ENCODE data around the gene GIT2. TPM values are rescaled to one million over a fixed set of nuclear protein-coding genes. Genes with fewer than 3 reads are reported as not detected.

GIT2 gene
- total RNA-seq, 1 donor from 2014 or later, result 43.0 TPM

GRCh38 chr12:109962398-109962797 is 33.8 kb downstream of the GIT2 start:
- DNase-seq (ENCODE audit: extremely low spot score in 2 of 2), result no peak

GRCh38 chr12:109961612-109962011 is 34.6 kb downstream of the GIT2 start:
- H3K36me3 ChIP-seq, result peaks cover 0 to 59% of the 10 kb centered on the region in 2 donors
- H3K9me3 ChIP-seq, result no peaks in the 10 kb centered on the region
- no peak for DNase-seq (ENCODE audit: extremely low spot score in 2 of 2)
- TF ChIP-seq POLR2A (IDR thresholded peaks at IDR 0.05) (no peak), CTCF (IDR thresholded peaks at IDR 0.05) (no peak), POLR2AphosphoS5 (IDR thresholded peaks at IDR 0.05; ENCODE audit: insufficient read depth in 1 of 2, low read depth in 1 of 2) (no peak)
- no peaks in the 10 kb centered on the region for H3K27me3 ChIP-seq
- intact Hi-C loops (cut with DNase I), result no loop called here
- no peak overlapping the region for H3K27ac ChIP-seq
- H3K4me3 ChIP-seq, result no peak overlapping the region
- H3K4me1 ChIP-seq, result no peaks in the 10 kb centered on the region

More at GRCh38 chr12:109962398-109962797, 33.8 kb downstream of the GIT2 start:
- TF ChIP-seq POLR2A (IDR thresholded peaks at IDR 0.05) (no peak), CTCF (IDR thresholded peaks at IDR 0.05) (no peak), POLR2AphosphoS5 (IDR thresholded peaks at IDR 0.05; ENCODE audit: insufficient read depth in 1 of 2, low read depth in 1 of 2) (no peak)
- Histone ChIP-seq H3K27me3 (no peaks in the 10 kb centered on the region), H3K36me3 (peaks cover 0 to 59% of the 10 kb centered on the region in 2 donors), H3K4me3 (no peak overlapping the region), H3K27ac (no peak overlapping the region), H3K4me1 (no peaks in the 10 kb centered on the region), H3K9me3 (no peaks in the 10 kb centered on the region)
- intact Hi-C loops (cut with DNase I), result no loop called here

- Histone ChIP-seq H3K36me3 (peaks cover 0 to 59% of the 10 kb centered on the region in 2 donors), H3K27me3 (no peaks in the 10 kb centered on the region), H3K27ac (no peak overlapping the region), H3K4me1 (no peaks in the 10 kb centered on the region), H3K4me3 (no peak overlapping the region), H3K9me3 (no peaks in the 10 kb centered on the region)
- TF ChIP-seq CTCF (IDR thresholded peaks at IDR 0.05) (no peak), POLR2A (IDR thresholded peaks at IDR 0.05) (no peak), POLR2AphosphoS5 (IDR thresholded peaks at IDR 0.05; ENCODE audit: insufficient read depth in 1 of 2, low read depth in 1 of 2) (no peak)
- DNase-seq (ENCODE audit: extremely low spot score in 2 of 2), result no peak
- intact Hi-C loops (cut with DNase I), result no loop called here
These were observed 35.0 kb downstream of the GIT2 start for GRCh38 chr12:109961201-109961600.

GRCh38 chr12:109959411-109960093 is 36.6 kb downstream of the GIT2 start:
- Histone ChIP-seq H3K9me3 (no peaks in the 10 kb centered on the region), H3K36me3 (peaks cover 0 to 52% of the 10 kb centered on the region in 2 donors), H3K4me3 (no peak overlapping the region), H3K27me3 (no peaks in the 10 kb centered on the region), H3K4me1 (no peaks in the 10 kb centered on the region), H3K27ac (no peak overlapping the region)
- TF ChIP-seq CTCF (IDR thresholded peaks at IDR 0.05), result no peak
- TF ChIP-seq POLR2A (IDR thresholded peaks at IDR 0.05), result no peak
- no peak for TF ChIP-seq POLR2AphosphoS5 (IDR thresholded peaks at IDR 0.05; ENCODE audit: insufficient read depth in 1 of 2, low read depth in 1 of 2)
- DNase-seq (ENCODE audit: extremely low spot score in 2 of 2), result no peak
- intact Hi-C loops (cut with DNase I), result no loop called here

GRCh38 chr12:109958374-109958773 is 37.8 kb downstream of the GIT2 start:
- H3K36me3 ChIP-seq, result peaks cover 0 to 56% of the 10 kb centered on the region in 2 donors

More at GRCh38 chr12:109958374-109958773, 37.8 kb downstream of the GIT2 start:
- H3K4me3 ChIP-seq, result no peak overlapping the region
- TF ChIP-seq POLR2A (IDR thresholded peaks at IDR 0.05), result no peak
- no peak for TF ChIP-seq POLR2AphosphoS5 (IDR thresholded peaks at IDR 0.05; ENCODE audit: insufficient read depth in 1 of 2, low read depth in 1 of 2)
- TF ChIP-seq CTCF (IDR thresholded peaks at IDR 0.05), result no peak
- H3K27ac ChIP-seq, result no peak overlapping the region
- no peaks in the 10 kb centered on the region for H3K9me3 ChIP-seq
- H3K27me3 ChIP-seq, result no peaks in the 10 kb centered on the region
- intact Hi-C loops (cut with DNase I), result no loop called here
- H3K4me1 ChIP-seq, result no peaks in the 10 kb centered on the region
- no peak for DNase-seq (ENCODE audit: extremely low spot score in 2 of 2)
